GM19025 (cell line): Measurements from ENCODE around the gene CD44.

Source experiments
- ATAC-seq: cut with Tn5 transposase; IDR thresholded peaks from one replicate; pipeline ENCODE4 v1.9.1; 2021; ENCODE audit warnings: mild to moderate bottlenecking, low read depth, moderate library complexity; ENCODE audit not compliant: unreplicated experiment

CD44 gene

DNA sequence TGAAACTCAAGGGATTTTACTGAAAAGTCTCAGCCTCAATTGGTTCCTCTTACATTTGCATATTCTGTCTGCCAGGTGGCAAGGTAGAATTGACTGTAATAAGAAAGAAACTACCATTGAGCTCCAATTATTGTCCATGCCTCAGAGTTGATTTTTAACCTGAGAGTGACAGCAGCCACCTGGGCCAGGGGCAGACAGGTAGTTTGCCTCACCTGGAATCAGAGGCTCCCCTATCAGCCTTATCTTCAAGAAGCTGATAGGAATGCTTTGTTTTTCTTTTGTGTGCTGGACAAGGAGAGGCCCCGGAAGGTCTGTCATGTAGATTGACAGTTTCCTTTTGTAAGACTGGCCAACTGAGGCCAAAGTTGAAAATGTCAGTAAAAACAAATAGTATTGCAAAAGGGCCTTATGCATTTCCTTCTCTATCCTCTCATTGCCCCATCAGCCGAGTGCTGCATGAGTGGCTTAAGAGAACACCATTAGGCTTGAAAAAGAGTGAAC, 34.1 kb downstream of the CD44 start:
- peak; percentile 60 for ATAC-seq

DNA sequence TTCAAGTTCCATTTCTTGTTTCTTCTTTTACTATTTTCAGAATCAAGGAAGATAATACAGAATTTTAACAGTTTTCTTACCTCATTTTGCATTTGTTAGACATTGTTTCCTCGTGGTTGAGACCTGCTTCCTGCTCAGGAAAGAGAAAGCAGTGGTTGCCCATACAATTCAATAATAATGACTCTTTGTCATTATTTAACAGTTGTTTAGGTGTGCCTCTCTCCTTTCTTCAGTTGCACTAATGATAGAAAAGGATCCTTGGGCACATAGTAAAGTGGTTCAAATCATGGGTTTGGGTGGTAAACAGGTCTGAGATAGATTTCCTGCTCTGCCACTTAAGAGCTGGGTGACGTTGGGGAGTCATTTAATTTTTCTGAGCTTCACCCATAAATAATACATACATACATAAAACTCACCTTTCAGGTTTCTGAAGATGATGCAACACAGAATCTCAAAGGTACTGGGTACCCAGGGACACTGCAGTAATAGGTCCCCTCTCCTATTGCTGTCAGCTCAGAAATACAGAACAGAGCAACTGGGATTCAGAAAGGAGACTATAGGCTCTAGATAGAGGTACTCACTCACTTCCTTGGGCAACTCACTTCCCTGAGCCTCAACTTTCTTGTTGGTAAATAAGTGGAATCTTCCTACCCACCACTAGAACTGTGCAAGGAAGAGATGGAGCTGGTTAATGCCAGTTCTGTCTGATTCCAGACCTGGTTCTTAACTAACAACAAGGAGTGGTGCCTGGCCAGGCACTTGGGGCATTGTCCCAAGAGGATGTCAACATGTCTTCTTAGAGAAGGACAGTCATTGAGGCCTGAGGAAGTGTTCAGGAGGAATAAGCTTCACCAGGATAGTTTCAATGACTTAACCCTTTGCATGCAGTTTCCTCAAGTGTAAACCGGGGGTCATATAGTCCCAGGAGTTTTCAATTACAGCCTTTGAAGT, 34.9 kb downstream of the CD44 start:
- ATAC-seq = no peak

DNA sequence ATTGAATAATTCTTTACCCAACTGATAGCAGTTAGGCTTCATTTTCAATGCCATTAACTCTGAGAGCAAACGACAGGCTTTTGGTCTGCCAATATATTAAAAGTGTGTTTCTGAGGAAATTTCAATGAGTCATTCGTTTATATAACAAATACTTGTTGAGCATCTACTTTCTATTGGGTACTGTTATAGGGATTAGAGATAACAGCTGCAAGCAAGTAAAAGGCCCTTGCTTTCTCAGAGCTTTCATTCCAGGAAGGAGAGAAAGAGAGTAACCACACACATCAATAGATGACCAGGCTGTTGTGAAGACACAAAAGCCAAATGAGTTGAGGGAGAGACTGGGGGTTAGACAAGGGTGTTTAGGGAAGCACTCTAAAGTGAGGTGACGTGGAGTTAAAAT, 35.7 kb downstream of the CD44 start:
- no peak for ATAC-seq

DNA sequence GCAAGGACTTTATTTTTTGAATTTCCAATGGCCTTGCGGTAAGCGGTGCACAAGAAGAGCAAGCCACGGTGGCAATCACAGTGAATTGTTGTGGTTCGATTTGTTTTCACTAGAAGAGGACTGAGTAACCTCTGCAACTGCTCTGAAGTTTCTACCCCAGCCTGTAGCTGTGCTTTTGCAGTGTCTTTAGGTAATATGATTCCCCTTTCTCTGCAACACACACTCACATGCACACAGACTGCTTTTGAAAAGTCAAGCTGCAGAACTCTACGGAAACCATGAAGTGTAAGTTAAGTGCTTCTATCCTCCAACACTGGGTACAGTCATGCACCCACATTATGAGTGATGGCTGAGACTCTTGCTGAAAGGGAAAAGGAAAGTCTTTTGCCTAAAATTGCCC, 38.4 kb downstream of the CD44 start:
- no peak for ATAC-seq

DNA sequence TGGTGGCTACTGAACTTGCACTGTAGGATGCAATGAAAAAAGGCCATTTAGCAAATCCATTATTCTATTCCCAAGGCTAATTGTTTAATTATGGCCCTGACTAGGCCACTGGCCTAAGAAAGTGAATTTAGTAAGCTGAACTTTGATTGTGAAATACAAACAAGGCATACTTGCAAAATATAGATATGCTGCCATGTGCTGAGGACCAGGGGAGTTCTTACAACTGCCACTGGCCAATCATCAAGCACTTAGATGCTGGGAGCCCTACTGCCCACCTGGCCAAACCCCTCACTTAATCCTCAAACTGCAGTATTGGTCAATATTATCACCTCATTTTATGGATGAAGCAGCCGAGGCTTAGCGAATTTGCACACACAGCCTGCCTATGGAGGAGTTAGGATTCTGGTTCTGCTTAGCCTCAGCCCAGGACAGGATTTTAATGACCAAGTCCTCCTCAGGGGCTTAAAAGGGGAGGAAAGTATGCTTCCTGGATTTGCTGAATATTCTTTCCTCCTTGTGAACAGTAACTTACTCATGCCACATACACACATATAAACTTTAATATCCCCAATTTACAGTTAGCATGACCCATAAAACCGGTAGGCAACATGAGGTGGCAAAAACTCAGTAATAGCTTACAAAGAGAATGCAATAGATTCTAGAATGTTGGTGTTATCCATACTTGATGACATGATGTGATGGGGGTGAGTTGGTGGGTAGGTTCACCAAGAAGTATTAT, 39.3 kb downstream of the CD44 start:
- no peak for ATAC-seq

DNA sequence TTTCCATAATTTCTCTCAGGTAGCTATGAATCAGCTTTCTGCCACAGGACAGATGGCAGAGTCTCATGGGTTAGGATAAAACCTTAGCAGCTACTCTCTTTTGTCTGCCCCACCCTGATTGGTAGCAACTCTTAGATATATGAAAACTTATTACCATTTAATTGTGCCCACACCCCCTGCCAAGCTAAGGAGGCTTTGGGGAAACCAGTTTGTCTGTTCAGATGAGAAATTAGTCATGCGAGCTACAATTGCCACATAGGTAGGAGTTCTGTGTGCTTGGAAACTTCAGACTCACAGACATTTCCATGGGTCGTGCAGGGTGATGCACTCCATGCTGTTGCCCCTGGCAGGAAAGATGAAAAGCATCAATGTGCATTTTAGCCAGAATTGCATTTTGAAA, 39.9 kb downstream of the CD44 start:
- ATAC-seq = no peak

DNA sequence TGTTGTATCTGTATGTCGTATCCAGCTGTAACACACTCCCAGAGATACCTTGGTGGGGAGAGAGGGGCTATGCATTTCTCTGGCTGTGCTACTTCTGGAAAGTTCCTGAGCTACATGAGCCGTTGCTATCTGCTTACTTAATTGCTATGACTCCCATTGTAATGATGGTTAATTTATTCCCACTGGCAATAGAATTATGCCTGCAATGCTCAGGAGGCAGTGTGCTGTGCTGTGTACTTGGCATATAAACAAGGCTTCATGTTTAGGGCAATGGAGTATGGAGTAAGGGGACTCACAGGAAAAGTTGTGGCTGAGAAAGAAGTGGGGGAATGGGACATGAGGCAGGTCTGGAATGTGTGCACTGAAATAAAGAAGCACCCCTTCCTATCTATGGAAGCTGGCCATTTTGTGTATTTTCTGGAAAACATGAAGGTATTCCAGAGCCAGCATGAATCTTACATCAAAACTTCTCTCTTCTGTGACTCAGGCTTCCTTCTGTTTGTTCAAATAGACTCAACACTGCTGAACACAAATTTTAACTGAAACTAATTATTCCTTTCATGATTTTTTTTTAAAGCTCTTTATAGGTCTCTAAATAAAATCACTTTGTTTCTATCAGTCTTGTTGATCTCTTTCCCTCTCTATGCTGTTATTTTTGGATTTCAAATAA, 40.6 kb downstream of the CD44 start:
- ATAC-seq = no peak

DNA sequence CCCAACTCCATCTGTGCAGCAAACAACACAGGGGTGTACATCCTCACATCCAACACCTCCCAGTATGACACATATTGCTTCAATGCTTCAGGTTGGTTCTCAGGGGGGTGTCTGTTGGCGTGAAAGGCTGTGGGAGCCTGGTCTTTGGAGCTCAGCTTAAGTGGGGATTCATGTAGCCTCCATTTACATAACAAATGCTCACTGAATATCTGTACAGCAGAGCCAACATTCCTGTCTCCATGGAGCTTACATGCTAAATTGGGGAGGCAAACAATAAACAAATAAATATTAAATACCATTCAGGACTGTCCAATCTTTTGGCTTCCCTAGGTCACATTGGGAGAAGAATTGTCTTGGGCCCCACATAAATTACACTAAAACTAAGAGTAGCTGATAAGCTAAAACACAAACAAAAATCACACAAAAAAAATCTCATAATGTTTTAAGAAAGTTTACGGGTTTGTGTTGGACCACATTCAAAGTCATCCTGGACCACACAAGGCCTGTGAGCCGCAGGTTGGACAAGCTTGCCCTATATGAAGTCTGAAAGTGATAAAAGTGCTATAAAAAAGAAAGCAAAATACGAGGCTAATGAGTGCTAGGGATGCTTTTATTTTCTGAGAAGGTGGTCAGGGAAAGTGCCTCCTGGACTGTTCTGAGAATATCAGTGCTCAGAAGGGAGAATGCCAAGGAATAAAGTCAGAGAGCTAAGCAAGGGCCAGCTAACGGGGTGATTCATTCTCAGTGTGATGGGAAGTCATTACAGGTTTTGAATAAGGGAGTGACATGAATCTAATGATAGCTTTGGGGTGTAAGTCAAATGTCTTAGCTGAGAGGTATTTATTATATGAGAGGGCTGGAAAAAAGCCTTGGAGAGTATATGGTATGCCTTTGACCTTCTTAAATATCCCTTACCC, 41.6 kb downstream of the CD44 start:
- ATAC-seq = no peak

DNA sequence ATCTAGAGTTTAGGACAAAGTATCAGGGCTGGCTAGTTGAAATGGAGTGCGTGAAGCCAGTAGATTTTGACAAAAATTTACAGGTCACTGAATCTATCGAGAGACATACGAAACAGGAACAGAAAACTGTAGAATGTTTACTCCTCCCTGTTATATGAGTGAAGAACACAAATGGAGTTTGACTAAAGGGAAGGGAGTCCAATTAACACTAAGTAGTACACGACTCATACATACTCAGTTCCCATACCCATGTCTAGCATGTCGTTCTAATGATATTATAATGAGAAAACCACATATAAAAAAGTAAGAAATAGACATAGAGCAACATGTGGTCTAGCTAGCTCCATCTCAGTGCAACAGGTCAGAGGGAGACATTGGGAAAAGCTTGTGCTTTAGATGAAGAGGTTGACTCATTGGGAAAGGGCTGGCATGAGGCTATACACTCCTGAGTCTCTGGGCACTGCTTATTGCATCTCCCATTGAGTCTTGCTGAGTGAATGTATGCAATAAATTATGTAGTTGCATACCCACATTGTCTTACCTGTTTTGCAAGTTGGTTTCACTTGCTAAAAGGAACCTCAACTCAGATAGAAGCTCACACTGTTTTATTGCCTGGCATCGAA, 43.5 kb downstream of the CD44 start:
- peak; percentile 68 for ATAC-seq

DNA sequence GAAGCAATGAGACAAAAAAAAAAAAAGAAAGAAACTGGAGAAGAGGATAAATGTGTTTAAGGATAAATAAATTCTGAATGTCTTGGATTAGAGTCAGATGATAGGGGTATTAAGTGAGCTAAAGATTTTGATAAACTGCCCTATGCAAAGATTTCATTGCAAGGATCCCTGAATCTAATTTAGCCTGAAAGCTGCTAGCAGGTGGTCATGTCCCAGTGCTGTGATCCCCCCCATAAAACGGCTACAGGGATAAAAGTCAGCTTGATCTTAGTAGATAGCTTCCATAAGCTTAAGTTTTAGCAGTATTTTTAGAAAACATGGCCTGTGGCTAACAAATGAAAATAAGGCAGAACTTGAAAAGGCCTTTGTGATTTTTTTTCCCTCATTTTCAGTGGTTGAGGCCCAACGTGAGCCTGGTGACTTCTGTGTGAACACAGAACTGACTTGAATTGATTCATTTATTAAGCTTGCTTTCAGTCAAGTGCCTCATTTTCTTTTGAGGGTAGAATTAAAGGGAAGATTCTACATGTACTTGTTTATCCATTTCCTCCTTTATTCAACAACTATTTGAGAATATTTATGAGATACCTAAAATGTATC, 44.5 kb downstream of the CD44 start:
- ATAC-seq = no peak

DNA sequence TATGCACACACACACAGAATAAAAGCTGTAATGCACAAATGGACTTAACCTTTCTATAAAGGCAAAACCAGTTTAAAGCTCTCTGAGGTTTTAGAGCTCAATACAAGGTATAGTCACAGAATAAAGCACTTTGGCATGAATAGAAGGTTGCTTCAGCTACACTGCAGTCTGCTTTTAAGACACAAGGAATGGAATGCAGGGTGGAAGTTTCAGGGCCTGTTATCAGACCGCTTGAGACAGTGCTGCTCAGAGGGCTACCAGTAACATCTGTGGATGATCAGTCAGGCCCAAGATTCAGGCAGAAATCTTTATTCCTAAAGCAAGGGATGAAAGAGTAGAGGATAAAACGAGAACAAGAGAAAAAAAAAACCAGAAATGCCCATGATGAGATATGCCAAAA, 46.7 kb downstream of the CD44 start:
- ATAC-seq = no peak

DNA sequence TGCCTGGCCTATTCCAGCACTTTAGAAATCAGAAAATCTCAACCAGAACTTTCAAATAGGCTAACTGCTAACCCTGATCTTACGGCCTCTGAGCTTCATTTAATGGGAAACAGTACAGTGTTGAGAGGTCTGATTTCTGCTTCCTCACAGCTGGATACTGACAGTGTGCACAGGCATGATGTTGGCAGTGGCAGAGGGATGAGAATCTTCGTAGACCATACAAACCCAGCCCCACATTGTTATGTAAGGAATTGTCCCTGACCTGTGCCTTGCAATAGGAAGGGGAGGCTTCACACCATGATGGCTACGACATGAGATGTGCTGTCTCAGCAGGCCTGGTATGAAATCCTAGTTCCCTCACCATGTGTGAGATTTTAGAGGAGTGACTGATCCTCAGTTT, 49.0 kb downstream of the CD44 start:
- ATAC-seq = no peak

DNA sequence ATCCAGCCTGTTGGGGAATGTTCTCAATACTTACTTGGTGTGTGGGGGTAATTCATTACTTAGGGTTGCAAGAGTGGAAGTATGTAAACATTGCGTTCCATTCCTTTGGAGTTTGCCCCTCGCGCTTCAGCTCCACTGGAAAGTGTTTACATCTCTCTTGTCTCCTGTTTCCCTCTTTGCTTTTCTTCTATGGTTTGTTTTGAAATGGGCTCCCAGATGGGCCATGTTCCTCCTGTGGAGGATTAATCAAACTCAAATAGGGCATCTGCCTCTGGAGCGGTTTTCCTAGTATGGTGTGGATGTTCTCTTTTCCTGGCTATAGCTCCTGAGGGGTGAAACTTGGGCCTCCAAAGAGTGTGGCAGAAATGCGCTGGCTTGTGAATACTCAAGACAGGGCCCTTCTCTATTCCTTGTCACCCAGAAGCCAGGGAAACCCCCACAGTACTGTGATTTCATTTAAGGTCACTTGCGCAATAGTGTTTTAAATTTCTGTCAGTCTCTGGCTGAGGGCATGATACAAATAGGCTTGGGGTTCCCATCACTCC, 51.9 kb downstream of the CD44 start:
- ATAC-seq = no peak

DNA sequence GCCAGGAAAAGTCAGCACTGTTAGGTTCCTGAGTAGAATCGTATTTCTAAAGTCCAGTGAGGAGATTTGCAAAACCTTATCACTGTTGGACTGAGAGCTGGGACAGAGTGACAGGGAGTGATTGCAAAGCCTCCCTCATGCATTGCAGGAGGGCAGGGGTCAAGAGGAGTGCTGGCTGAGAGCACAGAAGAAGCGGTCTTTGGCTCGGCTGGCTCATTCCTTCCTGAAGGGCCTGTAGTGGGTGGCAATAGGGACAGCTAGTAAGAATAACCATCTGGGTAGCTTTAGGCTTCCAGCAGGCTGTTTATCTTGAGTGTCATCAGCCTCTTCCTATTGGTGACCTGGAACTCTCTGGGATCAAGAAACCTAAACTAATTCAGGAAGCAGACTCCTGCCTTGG, 53.4 kb downstream of the CD44 start:
- ATAC-seq = no peak

DNA sequence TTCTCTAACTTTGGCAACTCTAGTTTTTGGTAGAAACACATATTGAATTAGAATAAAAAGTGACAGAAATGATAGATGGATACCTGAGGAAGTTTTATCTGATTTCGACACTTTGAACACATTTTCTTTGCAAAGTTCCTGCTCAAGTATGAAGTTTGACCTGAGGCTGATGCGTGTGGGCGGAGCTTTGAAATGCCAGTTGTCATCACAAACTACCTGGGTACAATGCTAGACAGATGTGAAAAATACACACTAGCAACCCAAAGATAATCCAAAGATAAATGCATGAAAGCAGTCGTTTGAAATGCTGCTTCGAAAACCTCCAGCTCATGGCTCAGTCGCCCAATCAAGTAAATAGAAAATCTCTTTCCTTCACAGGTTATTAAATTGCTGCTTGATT, 54.8 kb downstream of the CD44 start:
- no peak for ATAC-seq

DNA sequence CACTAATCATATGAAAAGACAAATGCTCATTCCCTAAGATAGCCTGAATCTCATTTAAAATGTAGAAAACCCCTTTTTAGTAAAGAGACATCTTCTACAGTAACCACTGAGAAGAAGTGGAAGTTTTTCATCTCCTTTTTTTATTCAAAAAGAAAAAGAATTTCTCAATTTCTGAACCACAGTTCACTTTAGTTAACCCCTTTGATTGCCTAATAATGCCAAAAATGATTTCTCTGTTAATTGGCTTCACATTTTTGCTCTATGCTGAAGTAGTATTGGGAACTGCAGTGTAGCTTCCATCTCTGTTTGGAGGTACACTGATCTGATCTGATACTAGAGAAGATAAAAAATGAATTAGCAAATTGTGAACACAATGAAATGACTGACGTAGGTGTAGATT, 58.3 kb downstream of the CD44 start:
- no peak for ATAC-seq

DNA sequence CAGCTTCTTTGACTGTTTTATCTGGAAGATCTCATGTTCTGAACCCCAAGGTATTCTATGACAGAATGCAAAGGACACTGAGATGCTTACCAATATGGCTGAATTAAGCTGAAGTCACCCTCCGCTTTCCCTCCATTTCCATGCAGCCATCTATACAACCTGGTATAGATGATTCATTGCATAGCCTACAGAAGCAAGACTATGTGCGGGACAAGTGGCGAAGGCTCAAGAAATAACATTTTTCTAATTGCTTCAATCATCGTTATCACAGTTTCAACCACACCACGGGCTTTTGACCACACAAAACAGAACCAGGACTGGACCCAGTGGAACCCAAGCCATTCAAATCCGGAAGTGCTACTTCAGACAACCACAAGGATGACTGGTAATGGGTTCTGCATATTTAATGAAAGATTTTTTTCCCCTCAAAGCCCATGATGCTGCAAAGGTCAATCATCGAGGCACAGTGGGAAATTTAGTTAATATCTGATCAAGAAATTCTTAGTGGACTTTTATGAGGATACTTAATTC, 61.9 kb downstream of the CD44 start:
- no peak for ATAC-seq

DNA sequence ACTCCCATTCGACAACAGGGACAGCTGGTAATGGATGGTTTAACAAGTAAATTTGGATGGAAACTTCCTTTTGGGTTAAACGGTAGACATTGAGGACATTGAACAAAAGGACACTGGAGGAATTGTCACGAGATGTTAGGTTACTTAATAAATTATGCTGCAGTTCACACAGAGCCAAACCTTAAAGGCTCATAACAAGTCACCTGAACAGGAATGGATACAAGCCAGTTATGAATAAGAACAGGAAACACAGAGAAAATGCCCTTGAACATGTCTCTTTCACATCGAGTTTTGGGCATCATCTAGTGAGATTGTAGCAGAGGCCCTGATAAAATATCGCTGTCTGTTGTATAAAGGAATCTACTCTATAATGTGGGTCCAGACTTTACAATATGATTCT, 65.6 kb downstream of the CD44 start:
- no peak for ATAC-seq

DNA sequence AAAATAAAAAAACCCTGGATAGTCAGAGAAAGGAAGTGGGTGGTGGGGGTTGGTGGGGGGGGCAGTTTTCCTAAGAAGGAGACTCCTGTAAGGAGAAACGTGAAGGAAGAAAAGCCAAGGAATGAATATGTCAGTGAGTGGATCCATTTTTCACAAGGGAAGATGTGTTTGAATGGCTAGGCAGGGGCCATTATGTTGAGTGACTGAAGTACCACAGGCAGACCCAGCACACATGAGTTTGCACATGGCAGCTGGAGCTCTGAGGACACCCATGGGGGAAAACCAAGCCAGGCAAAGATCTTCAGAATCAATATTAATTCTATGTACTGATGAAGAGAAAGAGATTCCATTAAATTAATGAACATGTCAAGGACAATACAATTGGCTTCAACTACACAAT, 67.6 kb downstream of the CD44 start:
- ATAC-seq = no peak
